Trophoblast cell (in vitro differentiated cells and primary cell): ENCODE data around the gene ZFP2.
A peak's percentile ranks its signal among the peaks of the same experiment; 100 is the strongest.

ENCODE experiments used
- DNase-seq, 2 donors: peaks; one replicate each; pipeline ENCODE4 v3.0.0-alpha.2; 2016
- H2AFZ ChIP-seq: 2 replicates; pipeline ENCODE4 v1.6.1; 2013; ENCODE audit warnings: low read length, moderate library complexity, mild to moderate bottlenecking; ENCODE audit not compliant: insufficient read depth, poor library complexity
- H2AK5ac ChIP-seq: 2 replicates; pipeline ENCODE4 v1.6.1; 2013; ENCODE audit warnings: mild to moderate bottlenecking, low read length
- H2BK120ac ChIP-seq: 2 replicates; pipeline ENCODE4 v1.6.1; 2013; ENCODE audit warnings: low read length, mild to moderate bottlenecking, moderate library complexity; ENCODE audit not compliant: insufficient read depth, poor library complexity
- H2BK12ac ChIP-seq: 2 replicates; pipeline ENCODE4 v1.6.1; 2013; ENCODE audit warnings: mild to moderate bottlenecking, low read length, moderate library complexity
- H2BK5ac ChIP-seq: 2 replicates; pipeline ENCODE4 v1.6.1; 2013; ENCODE audit warnings: low read length, low read depth, moderate library complexity, mild to moderate bottlenecking; ENCODE audit not compliant: poor library complexity
- H3K14ac ChIP-seq: 2 replicates; pipeline ENCODE4 v1.6.1; 2013; ENCODE audit warnings: mild to moderate bottlenecking, low read length
- H3K18ac ChIP-seq: 2 replicates; pipeline ENCODE4 v1.6.1; 2013; ENCODE audit warnings: mild to moderate bottlenecking, low read length
- H3K23ac ChIP-seq: 2 replicates; pipeline ENCODE4 v1.6.1; 2013; ENCODE audit warnings: low read length
- H3K27ac ChIP-seq: 2 replicates; pipeline ENCODE4 v1.5.1; 2013; ENCODE audit warnings: low read depth, mild to moderate bottlenecking, inconsistent platforms, low read length, moderate library complexity
- H3K27me3 ChIP-seq: 2 replicates; pipeline ENCODE4 v1.6.1; 2013; ENCODE audit warnings: inconsistent platforms, mild to moderate bottlenecking, low read length, moderate library complexity; ENCODE audit not compliant: insufficient read depth
- H3K36me3 ChIP-seq, 2 experiments: 1 replicate in 1 of 2; 2 replicates in 1 of 2; pipeline ENCODE4 v1.6.1; 2013; ENCODE audit warnings: low read length in 2 of 2, mild to moderate bottlenecking in 2 of 2, moderate library complexity in 1 of 2; ENCODE audit not compliant: insufficient read depth in 2 of 2, control insufficient read depth in 1 of 2
- H3K4ac ChIP-seq: 2 replicates; pipeline ENCODE4 v1.6.1; 2013; ENCODE audit warnings: low read depth, mild to moderate bottlenecking, low read length, moderate library complexity
- H3K4me1 ChIP-seq, 2 experiments: 1 replicate in 1 of 2; 2 replicates in 1 of 2; pipeline ENCODE4 v1.6.1; 2013; ENCODE audit warnings: low read length in 2 of 2, mild to moderate bottlenecking in 2 of 2, moderate library complexity in 1 of 2; ENCODE audit not compliant: insufficient read depth in 2 of 2, control insufficient read depth in 1 of 2
- H3K4me2 ChIP-seq: 2 replicates; pipeline ENCODE4 v1.6.1; 2013; ENCODE audit warnings: inconsistent platforms, mild to moderate bottlenecking, low read length, moderate library complexity
- H3K4me3 ChIP-seq: 2 replicates; pipeline ENCODE4 v1.5.1; 2013; ENCODE audit warnings: mild to moderate bottlenecking, low read depth, low read length, inconsistent platforms
- H3K79me1 ChIP-seq: one replicate; pipeline ENCODE4 v1.6.1; 2013; ENCODE audit warnings: low read length
- H3K79me2 ChIP-seq: 2 replicates; pipeline ENCODE4 v1.6.1; 2013; ENCODE audit warnings: low read length, mild to moderate bottlenecking; ENCODE audit not compliant: control insufficient read depth, insufficient read depth, poor library complexity
- H3K9ac ChIP-seq: 2 replicates; pipeline ENCODE4 v1.6.1; 2013; ENCODE audit warnings: mild to moderate bottlenecking, low read length
- H3K9me3 ChIP-seq: 2 replicates; pipeline ENCODE4 v1.6.1; 2013; ENCODE audit warnings: low read depth, mild to moderate bottlenecking, control low read depth, inconsistent platforms, low read length; ENCODE audit not compliant: insufficient read depth
- H4K12ac ChIP-seq: 2 replicates; pipeline ENCODE4 v1.6.1; 2013; ENCODE audit warnings: low read depth, mild to moderate bottlenecking, low read length, moderate library complexity
- H4K8ac ChIP-seq: 2 replicates; pipeline ENCODE4 v1.6.1; 2013; ENCODE audit warnings: low read depth, mild to moderate bottlenecking, low read length, moderate library complexity
- H4K91ac ChIP-seq: one replicate; pipeline ENCODE4 v1.6.1; 2013; ENCODE audit warnings: low read depth, mild to moderate bottlenecking, low read length, moderate library complexity
- WGBS: extraction: QIAGEN DNeasy Blood & Tissue Kit; methylation state at CpG from one replicate; pipeline ENCODE4 v1.1.7; 2013; ENCODE audit warnings: missing lambda C conversion rate; ENCODE audit not compliant: insufficient read length, insufficient coverage; ENCODE audit errors: extremely low coverage; 5-methylcytosine and 5-hydroxymethylcytosine counted together

ZFP2 gene

DNA sequence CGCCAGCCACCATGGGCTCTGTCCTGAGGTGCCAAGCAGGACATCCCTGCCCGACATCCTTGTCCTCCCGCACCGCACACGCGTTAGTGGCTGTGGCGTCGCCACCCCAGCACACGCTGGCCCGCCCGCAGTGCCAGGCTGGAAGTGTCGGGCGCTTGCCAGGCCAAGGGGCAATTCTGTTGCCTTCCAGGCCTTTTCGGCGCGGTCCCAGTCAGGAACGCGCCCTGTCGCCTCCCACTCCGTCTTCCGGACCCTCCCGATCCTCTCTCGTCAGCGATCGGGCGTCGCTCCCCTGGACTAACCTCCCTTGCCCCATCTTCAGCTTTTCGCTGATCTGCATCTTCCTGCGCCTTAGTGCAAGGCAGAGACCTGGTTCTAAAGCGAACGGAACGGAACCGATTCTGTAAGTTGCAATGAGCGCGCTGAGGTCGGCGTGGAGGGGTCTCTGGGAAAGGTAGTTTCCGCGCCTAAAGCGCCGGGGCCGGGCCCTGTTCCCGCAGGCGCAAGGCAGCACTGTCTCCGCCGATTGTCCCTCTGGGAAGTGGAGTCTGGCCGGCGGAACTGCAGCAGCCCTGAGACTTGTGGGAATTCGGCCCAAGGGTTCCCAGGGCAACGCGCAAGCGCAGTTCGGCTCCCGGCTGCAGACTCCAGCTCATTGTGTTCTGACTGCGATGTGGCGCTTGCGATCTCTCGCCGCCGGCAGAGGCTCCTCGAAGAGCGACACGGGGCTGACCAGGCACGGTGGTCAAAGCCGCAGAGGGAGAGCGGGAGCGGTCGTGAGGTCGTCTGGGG is 45.1 kb downstream of the ZFP2 start, which contains the start of gene ZNF454:
TSS of gene ZNF454 (plus strand) at position 630 of the 792 bp plus-strand sequence. CDS start 1,594 bp downstream, outside the sequence.
- Histone ChIP-seq H2BK12ac (no peak within 1 kb of the TSS), H2AFZ (peak within 1 kb of the TSS; percentile 33), H3K27me3 (no peaks in the 10 kb centered on the region), H3K79me2 (peaks cover 2% of the 10 kb centered on the region), H3K4me3 (peak within 1 kb of the TSS; percentile 72), H3K4ac (no peak within 1 kb of the TSS), H2AK5ac (no peak within 1 kb of the TSS), H3K79me1 (peaks cover 7% of the 10 kb centered on the region), H4K12ac (peak within 1 kb of the TSS; percentile 39), H3K4me2 (peak within 1 kb of the TSS; percentile 60), H3K14ac (peak within 1 kb of the TSS; percentile 18), H4K8ac (peak within 1 kb of the TSS; percentile 80), H3K9me3 (peaks cover 52% of the 10 kb centered on the region), H3K9ac (peak within 1 kb of the TSS; percentile 2), H4K91ac (peak within 1 kb of the TSS; percentile 50), H3K23ac (no peak within 1 kb of the TSS), H3K36me3 (no peaks in the 10 kb centered on the region), H3K27ac (no peak within 1 kb of the TSS), H3K4me1 (peaks cover 0 to 5% of the 10 kb centered on the region in 2 experiments), H2BK120ac (no peak within 1 kb of the TSS), H3K18ac (peak within 1 kb of the TSS; percentile 42), H2BK5ac (no peak within 1 kb of the TSS)
- peak; percentile 85 to 92 for DNase-seq
- WGBS, result no CpG with 5 or more reads among the region's 69 CpGs

DNA sequence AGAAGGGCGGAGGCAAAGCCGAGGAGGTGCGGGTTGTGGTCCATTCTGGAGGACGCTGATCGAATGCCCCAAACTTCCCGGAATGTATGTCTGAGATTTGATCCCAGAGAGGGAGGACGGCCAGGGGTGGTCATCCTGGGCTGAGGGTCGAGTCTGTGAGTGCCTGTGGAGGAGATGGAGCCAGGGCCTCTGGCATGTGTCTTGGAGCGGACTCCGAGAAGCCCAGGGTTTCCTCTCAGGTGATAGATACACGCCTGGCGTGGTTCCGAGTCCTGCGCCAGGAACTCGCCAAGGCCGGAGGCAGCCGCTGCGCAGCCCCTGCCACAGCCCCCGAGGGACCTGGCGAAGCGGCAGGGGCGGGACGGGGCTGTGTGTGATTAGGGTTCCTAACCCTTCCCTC is 45.6 kb downstream of the ZFP2 start:
- H3K23ac ChIP-seq, result no peak overlapping the region
- H4K12ac ChIP-seq, result no peak overlapping the region
- no CpG with 5 or more reads among the region's 23 CpGs for WGBS
- H3K27ac ChIP-seq, result no peak overlapping the region
- no peak overlapping the region for H3K4ac ChIP-seq
- no peak overlapping the region for H2BK5ac ChIP-seq
- H4K8ac ChIP-seq, result peak overlapping the region; percentile 80
- no peak overlapping the region for H3K18ac ChIP-seq
- no peak overlapping the region for H2BK12ac ChIP-seq
- H3K4me3 ChIP-seq, result peak overlapping the region; percentile 65
- no peak overlapping the region for H2BK120ac ChIP-seq
- peaks cover 2% of the 10 kb centered on the region for H3K79me2 ChIP-seq
- no peak for DNase-seq
- peaks cover 0 to 5% of the 10 kb centered on the region in 2 experiments for H3K4me1 ChIP-seq
- H3K79me1 ChIP-seq, result peaks cover 7% of the 10 kb centered on the region
- peak overlapping the region; percentile 41 for H4K91ac ChIP-seq
- H3K36me3 ChIP-seq, result no peaks in the 10 kb centered on the region
- no peak overlapping the region for H2AK5ac ChIP-seq
- H3K9me3 ChIP-seq, result peaks cover 53% of the 10 kb centered on the region
- H3K9ac ChIP-seq, result no peak overlapping the region
- H3K4me2 ChIP-seq, result peak overlapping the region; percentile 60
- no peaks in the 10 kb centered on the region for H3K27me3 ChIP-seq
- H3K14ac ChIP-seq, result peak overlapping the region; percentile 15
- H2AFZ ChIP-seq, result peak overlapping the region; percentile 33

DNA sequence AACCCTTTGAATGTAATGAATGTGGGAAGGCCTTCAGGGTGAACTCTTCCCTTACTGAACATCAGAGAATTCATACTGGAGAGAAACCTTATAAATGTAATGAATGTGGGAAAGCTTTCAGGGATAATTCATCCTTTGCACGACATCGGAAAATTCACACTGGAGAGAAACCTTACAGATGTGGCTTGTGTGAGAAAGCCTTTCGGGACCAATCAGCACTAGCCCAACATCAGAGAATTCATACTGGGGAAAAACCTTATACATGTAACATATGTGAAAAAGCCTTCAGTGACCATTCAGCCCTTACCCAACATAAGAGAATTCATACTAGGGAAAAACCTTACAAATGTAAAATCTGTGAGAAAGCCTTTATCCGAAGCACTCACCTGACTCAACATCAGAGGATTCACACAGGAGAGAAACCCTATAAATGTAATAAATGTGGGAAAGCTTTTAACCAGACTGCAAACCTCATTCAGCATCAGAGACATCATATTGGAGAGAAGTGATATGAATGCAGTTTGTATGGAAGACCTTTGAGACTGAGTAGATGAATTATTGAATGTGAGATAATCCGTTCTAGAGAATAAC is 69.8 kb downstream of the ZFP2 start:
- no peaks in the 10 kb centered on the region for H3K4me1 ChIP-seq
- no peak overlapping the region for H2BK120ac ChIP-seq
- peaks cover 35% of the 10 kb centered on the region for H3K9me3 ChIP-seq
- H3K23ac ChIP-seq, result no peak overlapping the region
- no peak overlapping the region for H3K9ac ChIP-seq
- no peak overlapping the region for H4K12ac ChIP-seq
- no peaks in the 10 kb centered on the region for H3K79me2 ChIP-seq
- no peak overlapping the region for H3K4me2 ChIP-seq
- H2BK5ac ChIP-seq, result no peak overlapping the region
- no peak overlapping the region for H3K4me3 ChIP-seq
- no peaks in the 10 kb centered on the region for H3K79me1 ChIP-seq
- H4K91ac ChIP-seq, result no peak overlapping the region
- H3K14ac ChIP-seq, result no peak overlapping the region
- H3K18ac ChIP-seq, result no peak overlapping the region
- H3K27me3 ChIP-seq, result no peaks in the 10 kb centered on the region
- H2AK5ac ChIP-seq, result no peak overlapping the region
- no peak overlapping the region for H4K8ac ChIP-seq
- WGBS, result no CpG with 5 or more reads among the region's 5 CpGs
- H3K4ac ChIP-seq, result no peak overlapping the region
- H2AFZ ChIP-seq, result no peak overlapping the region
- H2BK12ac ChIP-seq, result no peak overlapping the region
- no peak overlapping the region for H3K27ac ChIP-seq
- peaks cover 2 to 3% of the 10 kb centered on the region in 2 experiments for H3K36me3 ChIP-seq
- DNase-seq, result no peak

DNA sequence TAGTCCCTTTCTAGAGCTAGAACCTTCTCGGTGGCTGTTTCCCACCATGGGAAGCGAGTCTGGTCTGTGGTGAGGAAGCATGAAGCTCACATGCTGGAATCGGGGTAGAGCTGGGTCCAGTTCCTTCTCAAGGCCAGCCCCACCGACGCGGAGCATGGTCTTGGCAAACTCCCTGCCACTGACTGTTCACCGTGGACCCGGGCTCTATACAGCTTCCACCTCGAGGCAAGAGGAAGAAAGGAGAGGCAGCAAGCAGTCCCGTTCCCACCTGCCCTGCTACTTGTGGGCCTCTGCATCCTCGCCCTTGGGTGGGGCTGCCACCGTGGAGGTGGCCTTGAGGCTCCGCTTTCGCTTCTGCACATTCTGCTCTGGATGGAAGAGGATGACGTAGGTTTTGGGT is 85.7 kb downstream of the ZFP2 start:
- no peak overlapping the region for H3K9ac ChIP-seq
- WGBS, result no CpG with 5 or more reads among the region's 15 CpGs

More for the DNA sequence above, 85.7 kb downstream of the ZFP2 start:
- Histone ChIP-seq H3K36me3 (no peaks in the 10 kb centered on the region), H3K14ac (no peak overlapping the region), H4K12ac (no peak overlapping the region), H4K91ac (no peak overlapping the region), H2BK12ac (no peak overlapping the region), H3K79me1 (no peaks in the 10 kb centered on the region), H3K23ac (no peak overlapping the region), H2BK5ac (no peak overlapping the region), H3K4me3 (peak overlapping the region; percentile 32), H3K4me1 (no peaks in the 10 kb centered on the region), H3K4me2 (no peak overlapping the region), H3K9me3 (peaks cover 57% of the 10 kb centered on the region), H3K18ac (no peak overlapping the region), H3K4ac (no peak overlapping the region), H3K27ac (no peak overlapping the region), H3K27me3 (no peaks in the 10 kb centered on the region), H4K8ac (no peak overlapping the region), H3K79me2 (no peaks in the 10 kb centered on the region), H2AK5ac (no peak overlapping the region), H2AFZ (no peak overlapping the region), H2BK120ac (no peak overlapping the region)
- no peak for DNase-seq
